ENCODE data around the gene SPEM3.

The SPEM3 gene

DNA sequence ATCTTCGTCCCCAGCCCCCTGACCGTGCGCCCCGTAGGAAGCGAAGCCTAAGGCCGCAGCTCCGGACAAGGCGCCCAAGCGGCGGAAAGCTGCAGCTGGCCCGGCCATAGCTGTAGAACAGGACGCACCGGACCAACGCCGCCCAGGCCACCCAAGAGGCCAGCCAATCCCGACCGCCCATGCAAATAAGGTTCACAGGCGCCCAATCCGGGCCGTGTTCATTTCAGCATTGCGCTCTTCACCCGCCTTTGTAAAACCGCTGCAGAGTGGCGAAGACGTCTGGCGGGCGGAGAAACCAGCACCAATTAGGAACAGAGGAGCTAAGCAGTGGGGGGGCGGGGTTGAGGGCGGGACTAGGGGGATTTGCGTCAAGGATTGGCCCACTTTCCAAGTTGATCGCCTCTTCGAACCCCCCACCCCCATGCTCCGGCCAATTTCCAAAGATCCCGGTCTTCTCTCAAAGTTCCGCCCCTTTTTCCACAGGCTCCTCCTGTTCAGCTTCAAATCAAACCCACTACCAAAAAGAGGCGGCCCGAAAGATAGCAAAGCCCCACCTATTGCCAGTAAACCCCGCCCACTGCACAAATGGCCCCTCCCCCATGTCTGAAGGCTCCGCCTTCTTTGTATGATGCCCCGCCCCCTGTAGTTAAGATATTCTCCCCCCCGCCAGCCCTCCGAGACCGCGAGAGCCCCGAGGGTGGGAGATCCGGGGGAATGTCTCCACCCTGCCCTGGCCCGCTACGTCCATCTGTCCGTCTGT, 24.5 kb upstream of the SPEM3 start, which contains the start of gene TMEM256:
TMEM256 (minus strand) TSS at position 121 of the 760 bp plus-strand sequence; CDS start at position 108, 13 bp downstream.
- peak; percentile 97 for DNase-seq

DNA sequence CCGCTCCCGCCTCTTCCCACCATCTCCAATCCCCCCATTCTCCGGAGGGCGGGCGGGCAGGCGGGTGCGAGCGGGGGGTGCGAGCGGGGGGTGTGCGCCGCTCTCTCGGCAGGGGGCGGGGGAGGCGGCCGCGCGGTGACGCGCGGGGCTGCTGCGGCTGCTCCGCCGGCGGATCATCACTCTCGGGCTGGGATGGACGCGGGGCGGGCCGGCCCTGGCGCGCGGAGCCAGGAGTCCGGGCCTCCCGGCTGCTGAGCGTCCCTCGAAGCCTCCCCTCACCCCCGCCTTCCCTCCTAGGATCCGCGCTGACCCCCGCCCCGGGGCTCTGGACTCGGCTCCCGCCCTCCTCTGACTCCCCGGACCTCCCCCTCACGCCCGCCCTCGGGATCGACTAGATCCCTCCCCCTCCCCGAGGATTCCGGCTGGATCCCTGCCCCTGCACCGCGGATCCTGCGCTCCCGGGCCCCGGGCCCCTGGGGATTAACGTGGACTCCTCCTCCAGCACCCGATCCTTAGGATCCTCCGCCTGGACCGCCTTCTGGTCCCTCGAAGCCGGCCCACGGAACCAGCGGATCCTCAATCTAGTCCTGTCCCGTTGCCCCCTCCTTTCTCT, 23.8 kb upstream of the SPEM3 start:
- DNase-seq, result no peak

DNA sequence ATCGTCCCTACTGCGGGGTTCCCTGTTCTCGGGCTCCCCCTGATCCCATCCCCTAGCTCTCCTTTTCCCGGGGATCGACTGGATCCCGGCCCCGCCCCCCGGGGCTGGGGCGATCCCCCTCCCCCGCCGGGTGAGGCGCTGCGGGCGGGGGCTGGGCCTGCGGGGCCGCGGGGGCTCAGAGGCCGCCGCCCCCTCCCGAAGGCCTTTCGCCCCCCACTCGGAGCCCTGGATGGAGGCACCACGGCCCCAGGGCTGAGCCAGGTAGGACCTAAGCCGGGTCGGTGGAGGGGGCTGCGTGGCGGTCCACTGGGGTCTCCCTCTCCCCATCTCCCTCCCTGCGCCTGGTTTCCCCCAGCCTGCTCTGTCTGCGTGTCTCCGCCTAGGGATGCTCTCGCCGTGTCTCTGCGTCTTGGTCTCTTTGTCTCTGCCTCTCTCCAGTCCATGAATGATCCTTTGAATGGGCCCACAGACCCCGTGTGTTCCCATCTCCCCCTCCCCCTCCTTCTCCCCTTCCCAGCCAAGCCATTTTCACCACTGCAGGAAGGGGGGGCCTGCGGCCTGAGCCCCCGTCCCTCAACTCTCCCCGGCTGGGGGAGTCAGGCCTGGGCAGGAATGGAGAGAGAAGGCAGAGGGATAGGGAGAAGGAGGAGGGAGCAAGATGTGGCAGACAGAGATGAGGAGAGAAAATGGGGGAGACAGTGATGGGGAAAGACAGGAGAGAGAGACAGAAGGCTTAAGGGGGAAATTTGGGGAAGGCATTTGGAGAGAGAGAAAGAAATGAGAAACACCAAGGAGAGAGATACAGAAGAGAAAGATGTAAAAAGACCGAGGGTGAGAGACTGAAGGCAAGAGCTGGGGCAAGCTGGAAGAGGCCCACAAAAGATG, 23.1 kb upstream of the SPEM3 start:
- DNase-seq, result peak; percentile 11

DNA sequence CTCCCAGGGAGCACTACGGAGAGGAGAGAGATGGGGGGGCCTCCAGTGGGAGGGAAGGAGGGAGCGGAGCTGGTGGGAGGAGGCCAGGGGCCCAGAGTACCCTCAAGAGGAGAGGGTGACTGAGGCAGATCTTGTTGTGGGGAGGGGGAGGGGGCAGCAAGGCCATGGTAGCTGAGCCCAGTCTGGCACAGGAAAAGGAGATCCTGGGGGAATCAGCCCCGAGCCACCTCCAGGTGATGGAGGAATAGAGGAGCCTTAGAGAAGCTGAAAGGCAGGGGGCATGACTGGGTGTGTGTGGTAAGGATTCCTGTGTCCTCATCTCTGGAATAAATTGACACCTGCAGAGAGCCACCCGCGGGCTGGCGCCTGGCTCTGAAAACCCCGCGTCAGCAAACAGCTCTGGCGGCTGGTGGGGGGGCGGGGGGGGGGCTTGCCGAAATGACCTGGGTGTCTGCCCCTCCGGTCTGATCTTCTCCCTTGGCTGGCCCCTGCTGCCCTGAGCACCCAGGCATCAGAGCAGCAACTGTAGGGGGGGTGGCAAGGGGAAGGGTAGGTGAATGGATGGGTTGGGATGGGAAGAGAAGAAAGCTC, 22.3 kb upstream of the SPEM3 start:
- DNase-seq, result no peak

DNA sequence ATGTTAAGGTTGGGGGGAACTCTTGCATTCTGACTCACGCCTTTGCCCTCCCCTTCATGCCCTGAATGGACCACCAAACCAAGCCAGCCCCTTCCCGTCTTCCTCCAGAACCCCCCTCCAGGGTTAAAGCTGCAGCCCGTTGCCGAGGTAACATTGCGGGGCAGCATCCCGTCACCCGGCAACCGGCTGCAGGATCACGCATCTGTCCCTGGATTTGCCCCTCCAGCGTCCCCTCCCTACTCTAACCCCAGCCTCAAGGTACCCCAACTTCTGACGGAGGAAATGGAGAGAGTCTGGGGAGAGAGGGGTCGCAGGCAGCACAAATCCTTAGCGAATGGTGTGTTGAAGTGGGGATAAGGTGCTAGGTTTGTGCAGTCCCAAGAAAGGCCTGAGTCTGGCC, 21.6 kb upstream of the SPEM3 start:
- DNase-seq, result no peak

DNA sequence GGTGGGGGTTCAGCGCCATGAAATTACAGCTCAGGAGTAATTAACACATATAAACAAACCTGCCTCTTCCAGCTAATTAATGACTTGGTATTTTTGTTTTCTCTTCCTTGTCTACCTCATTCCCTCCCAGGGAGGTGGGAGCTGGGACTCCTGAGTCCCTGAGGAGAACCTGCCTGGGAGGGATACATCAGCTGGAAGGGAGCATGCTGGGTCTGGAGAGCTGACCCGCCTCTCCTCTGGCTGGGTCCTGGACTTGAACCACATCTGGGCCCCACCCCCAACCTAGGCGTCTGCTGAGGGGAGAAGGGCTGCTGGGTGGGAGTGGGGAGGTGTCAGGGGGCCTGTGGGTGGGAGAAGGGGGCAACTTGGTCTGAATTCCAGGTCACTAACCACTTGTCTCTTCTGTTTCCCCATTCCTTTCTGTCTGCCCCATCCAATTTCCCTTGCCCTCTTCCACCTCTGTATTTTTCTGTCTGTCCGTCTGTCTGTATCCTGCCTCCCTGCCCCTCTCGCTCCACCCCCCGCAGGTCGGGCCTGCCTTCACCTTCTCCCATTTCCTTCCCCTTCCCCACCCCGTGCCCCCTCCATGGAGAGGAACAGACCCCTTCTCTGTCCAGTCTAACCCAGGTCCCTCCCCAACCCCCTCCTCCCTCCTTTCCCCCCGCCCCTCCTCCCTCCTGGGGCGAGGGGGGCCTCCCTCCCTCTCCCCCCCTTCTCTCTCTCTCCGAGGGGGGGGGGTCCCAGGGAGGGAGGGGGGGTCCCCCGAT, 21.0 kb upstream of the SPEM3 start, which contains the start of gene NLGN2:
NLGN2 (plus strand) TSS at position 361 of the 767 bp plus-strand sequence. CDS start 411 bp downstream, outside the sequence.
- no peak for DNase-seq

DNA sequence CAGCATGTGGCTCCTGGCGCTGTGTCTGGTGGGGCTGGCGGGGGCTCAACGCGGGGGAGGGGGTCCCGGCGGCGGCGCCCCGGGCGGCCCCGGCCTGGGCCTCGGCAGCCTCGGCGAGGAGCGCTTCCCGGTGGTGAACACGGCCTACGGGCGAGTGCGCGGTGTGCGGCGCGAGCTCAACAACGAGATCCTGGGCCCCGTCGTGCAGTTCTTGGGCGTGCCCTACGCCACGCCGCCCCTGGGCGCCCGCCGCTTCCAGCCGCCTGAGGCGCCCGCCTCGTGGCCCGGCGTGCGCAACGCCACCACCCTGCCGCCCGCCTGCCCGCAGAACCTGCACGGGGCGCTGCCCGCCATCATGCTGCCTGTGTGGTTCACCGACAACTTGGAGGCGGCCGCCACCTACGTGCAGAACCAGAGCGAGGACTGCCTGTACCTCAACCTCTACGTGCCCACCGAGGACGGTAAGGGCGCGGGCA, 20.4 kb upstream of the SPEM3 start:
- DNase-seq, result no peak

DNA sequence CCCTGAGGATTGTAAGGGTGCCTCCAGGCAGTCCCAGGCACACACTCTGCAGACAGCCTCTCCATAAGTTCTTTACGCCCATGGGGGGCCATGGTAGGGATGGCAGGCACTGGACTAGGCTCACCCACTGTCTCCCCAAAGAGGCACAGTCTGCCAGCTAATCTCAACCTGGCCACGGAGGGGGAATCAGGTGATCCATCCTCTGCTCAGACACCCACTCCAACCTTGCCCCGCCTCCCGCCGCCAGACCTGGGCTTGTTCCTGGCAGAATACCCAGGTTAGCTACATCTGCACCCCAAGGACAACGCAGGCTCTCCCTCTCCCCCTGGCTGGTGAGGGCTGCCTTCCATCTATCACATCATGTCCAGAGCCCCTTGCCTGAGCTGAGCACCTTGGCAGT, 19.8 kb upstream of the SPEM3 start:
- no peak for DNase-seq

DNA sequence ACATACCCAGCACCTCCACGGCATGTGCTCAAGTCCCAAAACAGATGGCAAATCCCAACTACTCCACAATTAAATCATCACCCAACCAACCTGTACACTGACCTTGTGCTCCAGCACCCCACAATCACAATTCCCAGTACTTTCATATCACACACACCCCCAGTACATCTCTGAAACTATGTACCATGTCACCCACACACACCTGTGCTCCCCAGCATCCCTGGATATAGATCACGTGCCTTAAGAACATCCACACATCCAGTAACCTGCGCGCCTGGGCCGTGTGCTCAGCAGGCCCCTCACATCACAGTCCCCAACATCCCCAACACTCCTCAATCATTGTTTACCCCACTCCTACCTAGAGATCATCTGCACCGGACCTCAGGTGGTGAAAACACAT, 18.9 kb upstream of the SPEM3 start:
- no peak for DNase-seq

DNA sequence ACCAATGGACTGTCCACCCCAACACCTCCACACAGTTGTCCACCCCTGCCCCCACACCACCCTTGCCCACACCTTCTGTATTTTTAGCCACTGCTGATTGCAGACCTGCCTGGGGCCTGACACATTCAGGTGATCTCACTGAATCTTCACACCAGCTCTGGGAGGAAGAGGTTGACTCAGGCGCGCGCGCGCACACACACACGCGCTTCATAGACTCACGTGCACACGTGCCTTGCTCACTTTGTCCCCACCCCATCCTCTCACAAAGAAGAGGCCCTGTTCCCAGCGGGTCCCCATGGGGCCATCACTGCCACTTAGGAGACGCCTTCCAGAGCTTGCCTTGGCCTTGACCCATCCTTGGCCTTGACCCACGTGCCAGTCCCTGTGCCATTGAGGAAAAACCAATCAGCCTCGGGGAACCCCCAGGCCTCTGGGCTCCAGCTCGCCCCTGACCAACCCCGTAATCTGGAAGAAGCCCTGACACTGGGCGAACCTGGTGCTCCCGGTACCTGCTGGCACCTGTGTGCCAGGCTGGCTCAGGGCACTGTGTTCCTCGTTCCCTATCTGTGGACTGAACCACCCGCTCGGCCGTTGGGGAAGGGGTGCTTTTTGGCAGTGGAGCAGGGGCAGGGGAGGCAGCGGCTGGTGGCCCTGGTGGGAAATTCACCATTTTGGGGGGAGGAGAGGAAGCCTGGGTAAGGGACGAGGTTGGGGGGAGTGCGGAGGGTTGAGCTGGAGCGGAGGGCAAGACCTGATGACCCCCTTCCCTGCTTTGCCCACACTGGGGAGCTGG, 17.8 kb upstream of the SPEM3 start:
- DNase-seq, result no peak

DNA sequence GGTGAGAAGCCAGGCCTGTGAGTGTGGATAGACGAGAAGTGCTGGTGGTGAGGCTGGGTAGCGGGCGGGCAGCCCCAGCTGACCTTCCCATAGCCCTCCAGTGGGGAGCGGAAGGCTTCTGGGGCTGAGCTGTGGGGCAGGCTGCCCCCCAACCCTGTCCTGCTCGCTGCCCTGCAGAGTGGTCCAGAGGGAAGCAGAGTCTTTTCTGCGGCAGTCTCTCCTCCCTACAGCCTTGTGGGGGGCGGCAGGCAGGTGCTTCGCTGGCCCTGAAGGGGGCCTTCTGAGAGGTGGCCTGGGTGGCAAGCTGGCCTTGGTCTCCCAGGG, 17.3 kb upstream of the SPEM3 start:
- DNase-seq, result no peak

DNA sequence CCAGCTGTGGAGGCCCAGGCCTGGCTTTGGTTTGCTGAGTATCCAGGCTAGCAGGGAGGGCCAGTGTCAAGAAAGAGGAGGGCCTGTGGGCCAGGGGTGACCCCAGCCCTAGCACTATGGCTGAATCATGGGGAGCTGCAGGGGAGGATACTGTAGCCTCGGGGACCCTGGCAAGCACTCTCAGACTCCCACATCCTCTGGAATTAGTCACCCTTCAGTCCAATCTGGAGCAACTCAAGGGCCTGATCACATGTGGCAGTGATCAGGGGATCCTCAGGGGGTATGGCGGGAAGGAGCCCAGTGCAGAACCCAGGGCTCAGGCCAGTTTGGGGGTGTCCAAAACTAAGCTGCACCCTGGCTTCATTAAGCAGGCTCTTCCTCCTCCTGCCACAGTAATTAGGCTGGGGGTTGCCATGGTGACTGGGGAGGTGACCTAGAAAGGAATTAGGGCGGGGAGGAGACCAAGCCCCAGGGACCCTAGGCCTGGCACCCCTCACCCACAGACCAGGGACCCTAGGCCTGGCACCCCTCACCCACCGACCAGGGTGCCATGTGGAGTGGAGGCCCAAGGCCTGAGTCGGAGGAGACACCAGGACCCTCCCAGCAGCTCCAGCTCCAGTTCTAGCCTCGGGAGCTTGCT, 15.2 kb upstream of the SPEM3 start:
- DNase-seq, result no peak

DNA sequence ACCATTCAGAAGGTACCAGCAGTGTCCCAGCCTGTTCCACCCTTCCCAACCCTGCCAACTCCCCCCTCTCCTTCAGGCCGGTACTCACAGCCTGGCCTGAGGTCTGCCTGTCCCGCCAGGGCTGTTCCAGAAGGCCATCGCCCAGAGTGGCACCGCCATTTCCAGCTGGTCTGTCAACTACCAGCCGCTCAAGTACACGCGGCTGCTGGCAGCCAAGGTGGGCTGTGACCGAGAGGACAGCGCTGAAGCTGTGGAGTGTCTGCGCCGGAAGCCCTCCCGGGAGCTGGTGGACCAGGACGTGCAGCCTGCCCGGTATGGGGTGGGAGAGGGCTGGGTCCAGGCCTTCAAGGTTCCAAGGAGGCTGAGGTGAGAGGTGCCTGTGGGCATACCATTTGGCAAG, 13.8 kb upstream of the SPEM3 start:
- no peak for DNase-seq

DNA sequence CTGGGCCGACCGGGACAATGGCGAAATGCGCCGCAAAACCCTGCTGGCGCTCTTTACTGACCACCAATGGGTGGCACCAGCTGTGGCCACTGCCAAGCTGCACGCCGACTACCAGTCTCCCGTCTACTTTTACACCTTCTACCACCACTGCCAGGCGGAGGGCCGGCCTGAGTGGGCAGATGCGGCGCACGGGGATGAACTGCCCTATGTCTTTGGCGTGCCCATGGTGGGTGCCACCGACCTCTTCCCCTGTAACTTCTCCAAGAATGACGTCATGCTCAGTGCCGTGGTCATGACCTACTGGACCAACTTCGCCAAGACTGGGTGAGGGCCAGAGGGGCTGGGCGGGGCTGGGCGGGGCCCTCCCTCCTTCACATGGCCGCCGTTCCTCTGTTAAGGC, 12.9 kb upstream of the SPEM3 start:
- no peak for DNase-seq

DNA sequence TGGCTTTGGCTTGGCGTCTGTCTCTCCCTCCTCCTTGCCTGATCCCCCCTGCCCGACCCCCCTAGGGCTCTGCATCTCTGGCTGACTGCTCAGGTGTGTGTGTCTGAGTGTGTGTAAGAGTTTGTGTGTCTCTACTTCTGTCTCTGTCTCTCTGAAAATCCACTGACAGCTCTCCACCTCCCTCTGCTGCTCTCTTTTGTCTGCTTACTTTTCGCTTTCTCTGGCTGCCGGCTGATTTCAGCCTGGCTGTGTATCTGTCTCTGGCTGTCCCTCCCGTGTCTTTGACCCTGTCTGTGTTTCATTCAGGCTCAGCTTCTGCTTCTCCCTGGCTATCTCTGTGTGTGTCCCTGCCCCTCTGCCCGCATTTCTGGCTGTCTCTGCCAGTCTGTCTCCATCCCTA, 12.3 kb upstream of the SPEM3 start:
- DNase-seq, result no peak

DNA sequence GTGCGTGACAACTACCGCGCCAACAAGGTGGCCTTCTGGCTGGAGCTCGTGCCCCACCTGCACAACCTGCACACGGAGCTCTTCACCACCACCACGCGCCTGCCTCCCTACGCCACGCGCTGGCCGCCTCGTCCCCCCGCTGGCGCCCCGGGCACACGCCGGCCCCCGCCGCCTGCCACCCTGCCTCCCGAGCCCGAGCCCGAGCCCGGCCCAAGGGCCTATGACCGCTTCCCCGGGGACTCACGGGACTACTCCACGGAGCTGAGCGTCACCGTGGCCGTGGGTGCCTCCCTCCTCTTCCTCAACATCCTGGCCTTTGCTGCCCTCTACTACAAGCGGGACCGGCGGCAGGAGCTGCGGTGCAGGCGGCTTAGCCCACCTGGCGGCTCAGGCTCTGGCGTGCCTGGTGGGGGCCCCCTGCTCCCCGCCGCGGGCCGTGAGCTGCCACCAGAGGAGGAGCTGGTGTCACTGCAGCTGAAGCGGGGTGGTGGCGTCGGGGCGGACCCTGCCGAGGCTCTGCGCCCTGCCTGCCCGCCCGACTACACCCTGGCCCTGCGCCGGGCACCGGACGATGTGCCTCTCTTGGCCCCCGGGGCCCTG, 11.5 kb upstream of the SPEM3 start:
- no peak for DNase-seq

DNA sequence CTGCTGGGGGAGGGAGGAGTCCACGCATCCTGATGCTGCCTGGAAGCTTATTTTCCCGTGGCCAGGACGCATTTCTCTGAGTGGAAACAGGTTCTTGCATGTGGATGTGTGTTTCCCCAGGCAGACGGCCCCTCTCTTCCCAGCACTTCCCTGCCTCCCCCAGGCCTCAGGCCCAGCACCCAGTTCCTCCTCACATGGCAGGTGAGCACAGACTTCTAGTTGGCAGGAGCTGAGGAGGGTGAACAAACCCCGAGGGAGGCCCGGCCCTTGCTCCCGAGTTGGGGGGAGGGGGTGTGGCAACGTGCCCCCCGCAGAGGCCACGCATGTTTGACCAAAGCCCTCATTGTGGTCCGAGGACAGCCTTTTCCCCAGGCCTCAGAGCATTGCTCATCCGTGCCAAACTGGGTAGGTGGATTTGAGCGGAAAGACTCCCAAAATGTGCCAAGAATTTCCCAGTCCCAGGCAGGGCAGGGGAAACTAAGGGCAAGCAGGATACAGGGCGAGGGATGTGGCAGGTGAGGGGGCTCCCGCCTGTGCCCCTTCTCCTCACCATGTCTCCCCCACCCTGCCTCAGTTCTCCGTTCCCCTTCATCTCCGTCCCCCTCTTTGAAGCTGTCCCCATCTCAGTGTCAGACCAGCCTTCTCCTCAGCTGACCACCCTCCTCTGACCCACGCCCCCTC, 10.0 kb upstream of the SPEM3 start:
- DNase-seq, result no peak

DNA sequence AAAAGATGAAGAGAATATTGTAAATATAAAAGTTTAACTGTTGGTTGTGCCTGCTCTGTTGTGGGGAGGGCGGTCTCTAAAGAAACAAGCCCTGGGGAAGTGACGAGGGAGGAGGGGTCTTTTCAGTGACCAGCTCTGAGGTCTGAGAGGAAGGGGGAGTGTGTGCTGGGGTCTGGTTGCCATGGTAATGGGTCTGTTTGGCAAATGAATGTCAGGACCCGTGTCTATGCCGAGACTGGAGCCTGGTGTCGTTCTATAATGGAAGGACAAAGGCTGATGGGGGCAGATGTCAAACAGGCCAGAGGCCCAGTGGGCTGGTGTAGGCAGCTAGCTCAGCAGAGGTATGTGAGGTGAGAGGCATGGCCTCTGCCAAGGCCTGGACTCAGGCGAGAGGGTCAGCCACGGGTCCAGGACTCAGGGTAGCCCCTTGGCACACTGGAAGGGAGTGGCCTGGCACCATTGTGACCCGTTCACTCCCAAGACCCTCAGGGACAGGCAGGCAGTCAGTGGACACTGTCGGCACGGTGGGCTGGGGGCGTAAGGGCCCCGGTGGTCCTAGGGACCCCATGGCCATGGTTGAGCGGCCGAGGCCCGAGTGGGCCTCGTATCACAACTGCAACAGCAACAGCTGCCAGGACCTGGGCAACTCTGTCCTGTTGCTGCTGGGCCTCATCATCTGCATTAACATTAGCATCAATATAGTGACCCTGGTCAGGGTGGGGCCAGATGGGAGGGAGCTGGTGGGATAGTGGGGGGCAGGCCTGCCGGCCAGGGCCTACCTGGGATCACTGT, 8.6 kb upstream of the SPEM3 start, which contains the start of gene SPEM1:
SPEM1 (plus strand) TSS at position 506 of the 792 bp plus-strand sequence; CDS start at position 567, 61 bp downstream.
- DNase-seq, result no peak

DNA sequence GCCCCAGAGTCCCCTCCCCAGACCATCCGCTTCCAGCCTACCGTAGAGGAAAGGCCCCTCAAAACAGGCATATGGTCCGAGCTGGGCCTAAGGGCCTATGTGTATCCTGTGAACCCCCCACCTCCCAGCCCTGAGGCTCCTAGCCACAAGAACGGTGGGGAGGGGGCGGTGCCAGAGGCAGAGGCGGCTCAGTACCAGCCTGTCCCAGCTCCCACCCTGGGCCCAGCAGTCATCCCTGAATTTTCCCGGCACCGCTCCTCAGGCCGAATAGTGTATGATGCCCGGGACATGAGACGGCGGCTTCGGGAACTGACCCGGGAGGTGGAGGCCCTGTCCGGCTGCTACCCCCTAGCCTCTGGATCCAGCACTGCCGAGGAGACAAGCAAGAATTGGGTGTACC, 7.5 kb upstream of the SPEM3 start:
- DNase-seq, result no peak

All from NCI-H1694 treated with DMSO at 0.1 percent for 48 hours (cell line).